ENCODE measurements around the gene RGSL1. TPM values are rescaled to one million over a fixed set of nuclear protein-coding genes. Genes with fewer than 3 reads are reported as not detected.

Gene RGSL1
- total and polyA plus RNA-seq, 9 of the 15 experiments (the other 6 are each of a cell fraction or from before 2014, with no cell fraction given): 0.03 TPM; not detected in 8

GRCh38 chr1:182604175-182605164 lies 154.5 kb downstream of the RGSL1 start, which contains the start of gene RGS16 (continued):
- TF ChIP-seq TRIM25 (IDR thresholded peaks at IDR 0.05; ENCODE audit: borderline replicate concordance): no peak
- TF ChIP-seq MCM2 (IDR thresholded peaks at IDR 0.05; ENCODE audit: low read depth): no peak
- TF ChIP-seq EP300 (IDR thresholded peaks at IDR 0.05; ENCODE audit: low read length): no peak
- peak; percentile 65; the same call in 1 of the 2 replicates for TF ChIP-seq ZNF695 (CRISPR knock-in tag; IDR thresholded peaks at IDR 0.05)
- no peak for TF ChIP-seq KAT2B (IDR thresholded peaks at IDR 0.05; ENCODE audit: low read depth, low read length)
- no peak for TF ChIP-seq NR1H2 (CRISPR knock-in tag; IDR thresholded peaks at IDR 0.05)
- no peak for TF ChIP-seq ZNF217 (CRISPR knock-in tag; IDR thresholded peaks at IDR 0.05)
- TF ChIP-seq SNAPC5 (CRISPR knock-in tag; IDR thresholded peaks at IDR 0.05): no peak
- no peak for TF ChIP-seq CHCHD3 (CRISPR knock-in tag; IDR thresholded peaks at IDR 0.05)
- no peak for TF ChIP-seq ZFP36 (IDR thresholded peaks at IDR 0.05; ENCODE audit: low read depth, low read length, partially characterized antibody)
- TF ChIP-seq THRAP3 (IDR thresholded peaks at IDR 0.05; ENCODE audit: borderline replicate concordance): no peak
- no peak for TF ChIP-seq TCF15 (CRISPR knock-in tag; IDR thresholded peaks at IDR 0.05)
- no peak for TF ChIP-seq ZNF518B (CRISPR knock-in tag; IDR thresholded peaks at IDR 0.05)
- 0 out of 2 replicates have a peak, but pooled peaks have one; percentile 15 for TF ChIP-seq LCOR (CRISPR knock-in tag; IDR thresholded peaks at IDR 0.05)
- no peak for TF ChIP-seq RUNX1 (IDR thresholded peaks at IDR 0.05; ENCODE audit: low read depth)
- TF ChIP-seq ZNF449 (CRISPR knock-in tag; IDR thresholded peaks at IDR 0.05): no peak
- TF ChIP-seq E2F6 (IDR thresholded peaks at IDR 0.05; ENCODE audit: borderline replicate concordance in 1 of 2, extremely low read depth in 1 of 2, insufficient read depth in 1 of 2, insufficient read length in 1 of 2, low read depth in 1 of 2, low read length in 1 of 2, poor library complexity in 1 of 2, severe bottlenecking in 1 of 2): peak; percentile 97 to 98
